ENCODE data around the gene UNC119.

The UNC119 gene

DNA sequence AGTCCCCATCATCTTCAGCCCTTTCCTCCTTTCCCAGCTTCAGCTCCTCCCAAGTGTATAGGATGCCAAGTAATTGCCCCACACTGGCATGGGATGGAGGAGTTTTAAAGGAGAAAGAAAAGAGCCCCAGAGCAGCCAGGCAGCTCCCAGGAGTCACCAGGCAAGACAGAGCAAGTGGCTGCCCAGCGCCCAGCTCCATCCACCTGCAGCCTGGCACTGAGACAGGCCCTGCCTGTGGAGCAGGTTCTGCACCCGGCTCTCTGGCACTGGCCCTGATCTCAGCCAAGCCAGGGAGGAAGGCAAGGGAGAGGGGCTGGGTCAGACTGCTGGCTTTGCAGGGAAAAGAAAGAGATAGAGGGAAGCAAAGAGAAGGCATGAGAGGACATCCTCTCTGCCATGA is 24.6 kb downstream of the UNC119 start:
- Histone ChIP-seq H3F3A (ENCODE audit: low read depth) (no peaks in the 10 kb centered on the region), H3K27me3 (ENCODE audit: insufficient read depth, low read length, poor library complexity, severe bottlenecking) (no peaks in the 10 kb centered on the region), H3K4me2 (ENCODE audit: low read depth, low read length, poor library complexity, severe bottlenecking) (no peak overlapping the region), H3K36me3 (ENCODE audit: insufficient read depth, low read length) (no peaks in the 10 kb centered on the region), H3K4me3 (ENCODE audit: low read length, poor library complexity, severe bottlenecking) (no peak overlapping the region), H3K9me2 (replicated peaks; ENCODE audit: low read depth, low read length) (no peaks in the 10 kb centered on the region), H3K9me3 (ENCODE audit: insufficient read depth, low read depth, low read length) (no peaks in the 10 kb centered on the region), H3K4me1 (ENCODE audit: insufficient read depth, low read length, poor library complexity, severe bottlenecking) (no peaks in the 10 kb centered on the region), H3K9ac (ENCODE audit: low read depth, low read length, poor library complexity, severe bottlenecking) (no peak overlapping the region), H4K20me1 (ENCODE audit: insufficient read depth, low read length, poor library complexity, severe bottlenecking) (no peaks in the 10 kb centered on the region), H2AFZ (ENCODE audit: low read length) (no peak overlapping the region), H3K79me2 (ENCODE audit: insufficient read depth, low read length) (no peaks in the 10 kb centered on the region)
- no peak for TF ChIP-seq EZH2phosphoT487 (IDR thresholded peaks at IDR 0.05; ENCODE audit: borderline replicate concordance)
- TF ChIP-seq, protein P1, sequence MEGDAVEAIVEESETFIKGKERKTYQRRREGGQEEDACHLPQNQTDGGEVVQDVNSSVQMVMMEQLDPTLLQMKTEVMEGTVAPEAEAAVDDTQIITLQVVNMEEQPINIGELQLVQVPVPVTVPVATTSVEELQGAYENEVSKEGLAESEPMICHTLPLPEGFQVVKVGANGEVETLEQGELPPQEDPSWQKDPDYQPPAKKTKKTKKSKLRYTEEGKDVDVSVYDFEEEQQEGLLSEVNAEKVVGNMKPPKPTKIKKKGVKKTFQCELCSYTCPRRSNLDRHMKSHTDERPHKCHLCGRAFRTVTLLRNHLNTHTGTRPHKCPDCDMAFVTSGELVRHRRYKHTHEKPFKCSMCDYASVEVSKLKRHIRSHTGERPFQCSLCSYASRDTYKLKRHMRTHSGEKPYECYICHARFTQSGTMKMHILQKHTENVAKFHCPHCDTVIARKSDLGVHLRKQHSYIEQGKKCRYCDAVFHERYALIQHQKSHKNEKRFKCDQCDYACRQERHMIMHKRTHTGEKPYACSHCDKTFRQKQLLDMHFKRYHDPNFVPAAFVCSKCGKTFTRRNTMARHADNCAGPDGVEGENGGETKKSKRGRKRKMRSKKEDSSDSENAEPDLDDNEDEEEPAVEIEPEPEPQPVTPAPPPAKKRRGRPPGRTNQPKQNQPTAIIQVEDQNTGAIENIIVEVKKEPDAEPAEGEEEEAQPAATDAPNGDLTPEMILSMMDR (conservative IDR thresholded peaks at IDR 0.05; ENCODE audit: low read length), result no peak

DNA sequence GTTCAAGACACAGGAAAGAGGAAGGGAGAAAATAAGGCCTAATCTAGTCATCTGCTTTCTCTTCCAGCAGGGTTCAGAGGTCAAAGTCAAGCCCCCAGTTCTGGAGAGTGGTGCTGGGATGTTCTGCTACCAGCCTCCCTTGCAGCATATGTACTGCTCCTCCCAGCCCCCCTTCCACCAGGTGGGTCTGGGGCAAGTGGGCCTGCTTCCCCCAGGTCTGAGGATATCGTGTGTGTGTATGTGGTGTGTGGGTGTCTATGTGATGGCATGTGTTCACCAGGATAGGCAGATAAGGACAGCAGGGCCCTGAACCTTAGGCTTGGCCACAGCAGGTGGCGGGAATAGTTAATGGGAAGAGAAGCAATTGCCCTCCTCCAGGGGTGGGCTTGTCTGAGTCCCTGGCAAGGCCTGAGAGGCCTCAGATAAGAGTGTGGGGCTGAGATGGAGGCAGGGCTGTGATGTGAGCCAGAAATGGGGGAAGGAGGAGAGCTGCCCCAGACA is 25.2 kb downstream of the UNC119 start:
- H3F3A ChIP-seq (ENCODE audit: low read depth), result no peaks in the 10 kb centered on the region
- H3K36me3 ChIP-seq (ENCODE audit: insufficient read depth, low read length), result no peaks in the 10 kb centered on the region
- no peak overlapping the region for H2AFZ ChIP-seq (ENCODE audit: low read length)
- TF ChIP-seq, protein P1 (conservative IDR thresholded peaks at IDR 0.05; ENCODE audit: low read length), result no peak
- TF ChIP-seq EZH2phosphoT487 (IDR thresholded peaks at IDR 0.05; ENCODE audit: borderline replicate concordance), result no peak
- H3K9me2 ChIP-seq (replicated peaks; ENCODE audit: low read depth, low read length), result no peaks in the 10 kb centered on the region
- no peaks in the 10 kb centered on the region for H3K9me3 ChIP-seq (ENCODE audit: insufficient read depth, low read depth, low read length)
- no peak overlapping the region for H3K4me2 ChIP-seq (ENCODE audit: low read depth, low read length, poor library complexity, severe bottlenecking)
- no peaks in the 10 kb centered on the region for H3K79me2 ChIP-seq (ENCODE audit: insufficient read depth, low read length)
- H3K4me1 ChIP-seq (ENCODE audit: insufficient read depth, low read length, poor library complexity, severe bottlenecking), result no peaks in the 10 kb centered on the region
- H4K20me1 ChIP-seq (ENCODE audit: insufficient read depth, low read length, poor library complexity, severe bottlenecking), result no peaks in the 10 kb centered on the region
- H3K4me3 ChIP-seq (ENCODE audit: low read length, poor library complexity, severe bottlenecking), result no peak overlapping the region
- H3K9ac ChIP-seq (ENCODE audit: low read depth, low read length, poor library complexity, severe bottlenecking), result no peak overlapping the region
- no peaks in the 10 kb centered on the region for H3K27me3 ChIP-seq (ENCODE audit: insufficient read depth, low read length, poor library complexity, severe bottlenecking)

DNA sequence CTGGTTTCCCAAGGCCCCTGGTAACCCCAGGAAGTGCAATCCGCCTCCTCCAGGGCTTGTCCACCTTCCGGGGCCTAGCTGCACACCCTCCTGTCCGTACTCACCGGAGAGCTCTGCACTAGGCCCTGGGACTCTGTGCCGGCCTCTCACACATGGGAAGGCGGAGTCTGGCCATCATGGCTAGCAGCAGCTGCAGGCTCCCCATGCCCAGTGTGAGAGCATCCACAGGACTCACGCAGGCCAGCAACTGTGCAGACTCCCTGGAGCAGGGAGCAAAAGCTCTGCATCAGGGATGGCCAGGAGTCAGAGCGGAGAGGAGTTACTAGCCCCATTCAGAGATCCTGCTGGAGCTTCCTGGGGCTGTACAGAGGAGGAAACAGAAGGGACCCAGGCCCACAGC is 26.0 kb downstream of the UNC119 start:
- H3K9me2 ChIP-seq (replicated peaks; ENCODE audit: low read depth, low read length), result no peaks in the 10 kb centered on the region
- no peak overlapping the region for H3K9ac ChIP-seq (ENCODE audit: low read depth, low read length, poor library complexity, severe bottlenecking)
- H3K79me2 ChIP-seq (ENCODE audit: insufficient read depth, low read length), result no peaks in the 10 kb centered on the region
- TF ChIP-seq, protein P1 (conservative IDR thresholded peaks at IDR 0.05; ENCODE audit: low read length), result no peak
- no peak for TF ChIP-seq EZH2phosphoT487 (IDR thresholded peaks at IDR 0.05; ENCODE audit: borderline replicate concordance)
- H3K36me3 ChIP-seq (ENCODE audit: insufficient read depth, low read length), result no peaks in the 10 kb centered on the region
- no peaks in the 10 kb centered on the region for H3K4me1 ChIP-seq (ENCODE audit: insufficient read depth, low read length, poor library complexity, severe bottlenecking)
- no peaks in the 10 kb centered on the region for H3F3A ChIP-seq (ENCODE audit: low read depth)
- no peaks in the 10 kb centered on the region for H4K20me1 ChIP-seq (ENCODE audit: insufficient read depth, low read length, poor library complexity, severe bottlenecking)
- no peaks in the 10 kb centered on the region for H3K27me3 ChIP-seq (ENCODE audit: insufficient read depth, low read length, poor library complexity, severe bottlenecking)
- no peak overlapping the region for H3K4me2 ChIP-seq (ENCODE audit: low read depth, low read length, poor library complexity, severe bottlenecking)
- H3K4me3 ChIP-seq (ENCODE audit: low read length, poor library complexity, severe bottlenecking), result no peak overlapping the region
- no peaks in the 10 kb centered on the region for H3K9me3 ChIP-seq (ENCODE audit: insufficient read depth, low read depth, low read length)
- H2AFZ ChIP-seq (ENCODE audit: low read length), result no peak overlapping the region
